ENCODE measurements around the gene RPUSD1. TPM values are rescaled to one million over a fixed set of nuclear protein-coding genes. Genes with fewer than 3 reads are reported as not detected.

Gene RPUSD1
- total RNA-seq, 1 experiment from 2014 or later: 59.9 TPM

GRCh38 chr16:803754-804080 lies 15.5 kb upstream of the RPUSD1 start:
- Histone ChIP-seq H3K36me3 (ENCODE audit: control insufficient read depth in 1 of 2, insufficient read depth in 2 of 2, low read length in 2 of 2) (no peaks in the 10 kb centered on the region), H3K9me3 (ENCODE audit: control insufficient read depth in 1 of 2, insufficient read depth in 1 of 2, low read depth in 1 of 2, low read length in 2 of 2) (no peaks in the 10 kb centered on the region; a peak in 1 of 4 replicates), H3K27me3 (ENCODE audit: insufficient read depth, low read length) (no peaks in the 10 kb centered on the region), H3K4me1 (ENCODE audit: control insufficient read depth in 1 of 2, insufficient read depth in 2 of 2, low read length in 2 of 2) (peaks cover 8 to 39% of the 10 kb centered on the region in 2 experiments; a peak in 3 of 4 replicates), H3K9me2 (ENCODE audit: insufficient read depth) (no peaks in the 10 kb centered on the region), H3K4me3 (replicated peaks in 1 of 2; ENCODE audit: low read depth in 1 of 2, low read length in 2 of 2) (no peak overlapping the region), H3K79me2 (ENCODE audit: insufficient read depth, low read length) (peaks cover 10% of the 10 kb centered on the region; the same call in 1 of the 2 replicates), H3K9ac (ENCODE audit: low read length) (no peak overlapping the region), H4K20me1 (ENCODE audit: insufficient read depth) (no peaks in the 10 kb centered on the region), H3K4me2 (ENCODE audit: low read length) (no peak overlapping the region), H3K27ac (ENCODE audit: low read depth, low read length) (no peak overlapping the region), H2AFZ (ENCODE audit: low read depth, low read length, poor library complexity, severe bottlenecking) (no peak overlapping the region)
- DNase-seq (ENCODE audit: low read depth, low spot score): no peak
- TF ChIP-seq CBX3 (IDR thresholded peaks at IDR 0.05; ENCODE audit: low read depth): no peak
- TF ChIP-seq CEBPB (IDR thresholded peaks at IDR 0.05; ENCODE audit: low read depth): no peak
- TF ChIP-seq REST (IDR thresholded peaks at IDR 0.05; ENCODE audit: low read depth): no peak
- TF ChIP-seq ZFX (IDR thresholded peaks at IDR 0.05): no peak
- intact Hi-C loops (cut with micrococcal nuclease): no loop called here
- ChIA-PET POLR2A (interaction anchor here (1.3 kb wide), 1 partner anchor 43 kb away, joined by 3 read pairs; the partner anchor contains the start of gene MSLN), CTCF (no interaction called here), RAD21 (ENCODE audit: low non-redundant PET in 1 of 2, low total read pairs in 2 of 2, uncharacterized antibody in 2 of 2, unreplicated experiment in 2 of 2) (no interaction called here)
- no TSS peak for BruUV-seq (replicated peaks)
- ATAC-seq: no peak

GRCh38 chr16:802914-803753 lies 15.0 kb upstream of the RPUSD1 start:
- Histone ChIP-seq H3K9me3 (ENCODE audit: control insufficient read depth in 1 of 2, insufficient read depth in 1 of 2, low read depth in 1 of 2, low read length in 2 of 2) (no peaks in the 10 kb centered on the region), H3K27ac (ENCODE audit: low read depth, low read length) (no peak overlapping the region), H3K27me3 (ENCODE audit: insufficient read depth, low read length) (no peaks in the 10 kb centered on the region), H2AFZ (ENCODE audit: low read depth, low read length, poor library complexity, severe bottlenecking) (no peak overlapping the region), H3K36me3 (ENCODE audit: control insufficient read depth in 1 of 2, insufficient read depth in 2 of 2, low read length in 2 of 2) (no peaks in the 10 kb centered on the region), H3K9me2 (ENCODE audit: insufficient read depth) (no peaks in the 10 kb centered on the region), H4K20me1 (ENCODE audit: insufficient read depth) (no peaks in the 10 kb centered on the region), H3K4me1 (ENCODE audit: control insufficient read depth in 1 of 2, insufficient read depth in 2 of 2, low read length in 2 of 2) (peaks cover 8 to 34% of the 10 kb centered on the region in 2 experiments; a peak in 3 of 4 replicates), H3K4me2 (ENCODE audit: low read length) (no peak overlapping the region), H3K9ac (ENCODE audit: low read length) (no peak overlapping the region), H3K4me3 (replicated peaks in 1 of 2; ENCODE audit: low read depth in 1 of 2, low read length in 2 of 2) (no peak overlapping the region), H3K79me2 (ENCODE audit: insufficient read depth, low read length) (peaks cover 10% of the 10 kb centered on the region; the same call in 1 of the 2 replicates)
- ChIA-PET POLR2A (interaction anchor here (1.3 kb wide), 1 partner anchor 42 kb away, joined by 3 read pairs; the partner anchor contains the start of gene MSLN), RAD21 (ENCODE audit: low non-redundant PET in 1 of 2, low total read pairs in 2 of 2, uncharacterized antibody in 2 of 2, unreplicated experiment in 2 of 2) (no interaction called here), CTCF (no interaction called here)
- intact Hi-C loops (cut with micrococcal nuclease): no loop called here
- ATAC-seq: no peak
- no TSS peak for BruUV-seq (replicated peaks)
- no peak for TF ChIP-seq RAD21 (IDR thresholded peaks at IDR 0.05; ENCODE audit: low read depth)
- TF ChIP-seq POLR2A (IDR thresholded peaks at IDR 0.05; ENCODE audit: borderline replicate concordance, extremely low read depth, insufficient read depth, insufficient read length): no peak
- TF ChIP-seq EGR1 (IDR thresholded peaks at IDR 0.05; ENCODE audit: low read depth): no peak
- no peak for TF ChIP-seq CTCF (IDR thresholded peaks at IDR 0.05 in 2 of 3, conservative IDR thresholded peaks at IDR 0.05 in 1 of 3; ENCODE audit: borderline replicate concordance in 1 of 3, insufficient read depth in 1 of 3, low read depth in 2 of 3, low read length in 2 of 3)
- no peak for TF ChIP-seq ATF3 (IDR thresholded peaks at IDR 0.05)
- no peak for DNase-seq (ENCODE audit: low read depth, low spot score)

Data from HCT116 (cell line).